Body of pancreas (tissue), 4 donors: ENCODE measurements around the gene DIDO1.

Experiments used
- POLR2A ChIP-seq, 3 donors: fragments of 450-650 bp; IDR thresholded peaks; one replicate each; pipeline ENCODE4 v1.6.1; 2016; ENCODE audit warnings: antibody characterized with exemption in 3 of 3, mild to moderate bottlenecking in 2 of 3
- TF ChIP-seq, protein P1 (sequence below), 7 experiments: fragments of 450-650 bp in 4 of 7; fragments of 200-600 bp in 3 of 7; sonication (generic) in 3 of 7; IDR thresholded peaks; one replicate each; pipeline ENCODE4 v1.5.1; 2016 to 2019; ENCODE audit warnings: antibody characterized with exemption in 7 of 7

DNA sequence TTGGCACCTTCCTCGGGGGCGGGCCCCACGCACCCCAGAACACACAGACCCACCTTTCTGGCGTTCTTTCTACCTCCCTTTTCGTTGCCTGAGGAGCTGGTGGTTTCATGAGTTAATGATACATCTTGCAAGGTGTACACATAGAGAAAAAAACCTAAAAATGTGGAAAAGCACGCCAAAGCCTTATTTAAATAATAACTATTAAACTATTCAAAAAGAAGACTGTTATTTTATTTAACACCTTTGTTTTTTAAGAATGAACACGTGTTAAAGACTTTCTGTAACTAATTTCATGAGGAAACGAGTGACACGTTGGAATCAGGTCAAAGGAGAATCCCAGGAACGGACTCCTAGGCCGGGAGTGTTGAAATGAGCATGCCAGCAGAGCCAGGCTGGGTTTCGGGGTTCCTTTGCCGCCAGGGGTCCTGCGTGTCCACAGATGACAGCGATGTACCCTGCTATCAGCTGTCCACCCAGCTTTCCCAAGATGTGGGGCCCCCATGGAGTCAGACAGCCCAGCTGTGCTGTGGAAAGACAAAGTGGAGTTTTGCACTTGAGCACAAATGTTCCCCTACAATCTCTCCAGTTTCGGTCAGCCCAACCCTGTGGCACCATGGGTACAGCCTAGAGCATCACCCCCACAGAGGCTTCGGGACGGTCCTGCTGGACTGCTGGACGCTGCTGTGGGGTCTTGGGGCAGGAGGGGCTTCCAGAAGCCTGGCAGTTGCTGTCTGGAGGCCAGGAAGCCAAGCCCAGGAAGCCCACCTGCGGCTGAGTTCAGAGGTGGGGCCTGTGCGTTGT lies 42.3 kb upstream of the DIDO1 start:
- TF ChIP-seq, protein P1, sequence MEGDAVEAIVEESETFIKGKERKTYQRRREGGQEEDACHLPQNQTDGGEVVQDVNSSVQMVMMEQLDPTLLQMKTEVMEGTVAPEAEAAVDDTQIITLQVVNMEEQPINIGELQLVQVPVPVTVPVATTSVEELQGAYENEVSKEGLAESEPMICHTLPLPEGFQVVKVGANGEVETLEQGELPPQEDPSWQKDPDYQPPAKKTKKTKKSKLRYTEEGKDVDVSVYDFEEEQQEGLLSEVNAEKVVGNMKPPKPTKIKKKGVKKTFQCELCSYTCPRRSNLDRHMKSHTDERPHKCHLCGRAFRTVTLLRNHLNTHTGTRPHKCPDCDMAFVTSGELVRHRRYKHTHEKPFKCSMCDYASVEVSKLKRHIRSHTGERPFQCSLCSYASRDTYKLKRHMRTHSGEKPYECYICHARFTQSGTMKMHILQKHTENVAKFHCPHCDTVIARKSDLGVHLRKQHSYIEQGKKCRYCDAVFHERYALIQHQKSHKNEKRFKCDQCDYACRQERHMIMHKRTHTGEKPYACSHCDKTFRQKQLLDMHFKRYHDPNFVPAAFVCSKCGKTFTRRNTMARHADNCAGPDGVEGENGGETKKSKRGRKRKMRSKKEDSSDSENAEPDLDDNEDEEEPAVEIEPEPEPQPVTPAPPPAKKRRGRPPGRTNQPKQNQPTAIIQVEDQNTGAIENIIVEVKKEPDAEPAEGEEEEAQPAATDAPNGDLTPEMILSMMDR (IDR thresholded peaks at IDR 0.05) = no peak
- no peak for TF ChIP-seq POLR2A (IDR thresholded peaks at IDR 0.05)
